ENCODE results near the gene HEMGN. TPM values are rescaled to one million over a fixed set of nuclear protein-coding genes. Genes with fewer than 3 reads are reported as not detected.

Gene HEMGN
- total and polyA plus RNA-seq, 2 of the 13 experiments (the other 11 are each of a cell fraction or from before 2014, with no cell fraction given) = not detected

DNA sequence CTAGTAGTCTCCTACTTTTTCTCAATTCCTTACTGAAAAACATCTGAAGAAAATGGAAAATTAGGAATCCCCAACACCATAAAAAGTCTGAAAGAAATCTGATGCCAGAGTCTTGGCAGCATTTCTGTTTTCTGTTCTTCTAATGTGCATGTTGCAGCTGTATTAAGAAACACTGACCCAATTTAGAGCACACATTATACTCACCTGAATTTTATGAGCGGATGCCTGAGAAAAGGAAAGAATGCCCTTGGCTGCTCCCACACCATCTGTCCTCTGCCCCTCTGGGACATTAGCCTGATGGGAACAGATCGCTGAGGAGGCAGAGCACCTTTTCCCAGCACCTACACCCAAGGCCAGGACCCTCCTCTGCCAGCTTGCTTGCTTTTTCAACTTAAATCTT is 31.0 kb upstream of the HEMGN start (continued):
- TF ChIP-seq, protein P1, sequence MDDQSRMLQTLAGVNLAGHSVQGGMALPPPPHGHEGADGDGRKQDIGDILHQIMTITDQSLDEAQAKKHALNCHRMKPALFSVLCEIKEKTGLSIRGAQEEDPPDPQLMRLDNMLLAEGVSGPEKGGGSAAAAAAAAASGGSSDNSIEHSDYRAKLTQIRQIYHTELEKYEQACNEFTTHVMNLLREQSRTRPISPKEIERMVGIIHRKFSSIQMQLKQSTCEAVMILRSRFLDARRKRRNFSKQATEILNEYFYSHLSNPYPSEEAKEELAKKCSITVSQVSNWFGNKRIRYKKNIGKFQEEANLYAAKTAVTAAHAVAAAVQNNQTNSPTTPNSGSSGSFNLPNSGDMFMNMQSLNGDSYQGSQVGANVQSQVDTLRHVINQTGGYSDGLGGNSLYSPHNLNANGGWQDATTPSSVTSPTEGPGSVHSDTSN (CRISPR knock-in tag; IDR thresholded peaks at IDR 0.05; ENCODE audit: borderline replicate concordance) = no peak
- TF ChIP-seq TOPORS (CRISPR knock-in tag; IDR thresholded peaks at IDR 0.05) (no peak), ZSCAN21 (CRISPR knock-in tag; IDR thresholded peaks at IDR 0.05; ENCODE audit: borderline replicate concordance) (no peak), NR1H2 (CRISPR knock-in tag; IDR thresholded peaks at IDR 0.05; ENCODE audit: borderline replicate concordance, low read depth) (no peak), GZF1 (CRISPR knock-in tag; IDR thresholded peaks at IDR 0.05) (no peak), REPIN1 (CRISPR knock-in tag; IDR thresholded peaks at IDR 0.05; ENCODE audit: borderline replicate concordance, low read depth) (no peak)
- TF ChIP-seq, protein P2, sequence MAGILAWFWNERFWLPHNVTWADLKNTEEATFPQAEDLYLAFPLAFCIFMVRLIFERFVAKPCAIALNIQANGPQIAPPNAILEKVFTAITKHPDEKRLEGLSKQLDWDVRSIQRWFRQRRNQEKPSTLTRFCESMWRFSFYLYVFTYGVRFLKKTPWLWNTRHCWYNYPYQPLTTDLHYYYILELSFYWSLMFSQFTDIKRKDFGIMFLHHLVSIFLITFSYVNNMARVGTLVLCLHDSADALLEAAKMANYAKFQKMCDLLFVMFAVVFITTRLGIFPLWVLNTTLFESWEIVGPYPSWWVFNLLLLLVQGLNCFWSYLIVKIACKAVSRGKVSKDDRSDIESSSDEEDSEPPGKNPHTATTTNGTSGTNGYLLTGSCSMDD (CRISPR knock-in tag; IDR thresholded peaks at IDR 0.05) = no peak
- TF ChIP-seq, protein P3, sequence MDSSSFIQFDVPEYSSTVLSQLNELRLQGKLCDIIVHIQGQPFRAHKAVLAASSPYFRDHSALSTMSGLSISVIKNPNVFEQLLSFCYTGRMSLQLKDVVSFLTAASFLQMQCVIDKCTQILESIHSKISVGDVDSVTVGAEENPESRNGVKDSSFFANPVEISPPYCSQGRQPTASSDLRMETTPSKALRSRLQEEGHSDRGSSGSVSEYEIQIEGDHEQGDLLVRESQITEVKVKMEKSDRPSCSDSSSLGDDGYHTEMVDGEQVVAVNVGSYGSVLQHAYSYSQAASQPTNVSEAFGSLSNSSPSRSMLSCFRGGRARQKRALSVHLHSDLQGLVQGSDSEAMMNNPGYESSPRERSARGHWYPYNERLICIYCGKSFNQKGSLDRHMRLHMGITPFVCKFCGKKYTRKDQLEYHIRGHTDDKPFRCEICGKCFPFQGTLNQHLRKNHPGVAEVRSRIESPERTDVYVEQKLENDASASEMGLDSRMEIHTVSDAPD (CRISPR knock-in tag; IDR thresholded peaks at IDR 0.05) = no peak

DNA sequence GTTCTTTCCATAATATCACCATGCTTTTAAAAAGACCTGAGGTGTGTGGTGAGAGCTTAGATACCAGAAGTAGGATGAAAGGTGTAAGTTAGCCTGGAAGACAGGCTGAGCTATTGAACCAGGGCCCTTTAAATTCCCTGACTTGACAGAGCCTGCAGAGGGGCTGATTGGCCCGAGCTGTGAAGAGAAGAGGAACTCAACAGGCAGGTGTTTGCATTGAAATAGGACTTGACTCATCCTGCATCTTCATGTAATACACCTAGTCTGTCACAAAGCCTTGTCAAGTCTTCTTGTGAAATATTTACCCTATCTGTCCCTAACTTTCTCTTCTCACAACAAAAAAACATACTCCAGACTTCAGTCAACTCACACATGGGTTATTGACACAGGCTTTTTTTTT is 28.5 kb upstream of the HEMGN start:
- no peaks in the 10 kb centered on the region for H4K20me1 ChIP-seq (ENCODE audit: insufficient read depth, low read length)
- DNase-seq (ENCODE audit: low spot score) = no peak
- H3K27ac ChIP-seq (ENCODE audit: extremely low read length, insufficient read depth, low read length) = no peak overlapping the region
- ATAC-seq = no peak
- no peak overlapping the region for H3K4me3 ChIP-seq (replicated peaks in 1 of 3; ENCODE audit: insufficient read depth in 1 of 3, low read depth in 2 of 3, low read length in 3 of 3)
- no TSS peak for BruUV-seq (replicated peaks)
- H3K9me3 ChIP-seq (ENCODE audit: low read length) = no peaks in the 10 kb centered on the region
- H3K79me2 ChIP-seq (ENCODE audit: insufficient read depth, low read length) = no peaks in the 10 kb centered on the region
- 0% methylated on average over 1 of the region's 1 CpG for WGBS (ENCODE audit: low lambda C conversion rate)
- intact Hi-C loops (cut with micrococcal nuclease; ENCODE audit: unreplicated experiment) = no loop called here
- ChIA-PET POLR2A (no interaction called here), CTCF (ENCODE audit: low intra/inter-chr PET ratio, low total read pairs) (no interaction called here)
- FAIRE-seq = no peak
- peaks cover 0 to 15% of the 10 kb centered on the region in 2 experiments; a peak in 2 of 5 replicates for H3K27me3 ChIP-seq (ENCODE audit: control insufficient read depth in 1 of 2, insufficient read depth in 2 of 2, low read length in 2 of 2)
- no peak overlapping the region for H2AFZ ChIP-seq (ENCODE audit: low read length)
- no peak overlapping the region for H3K9ac ChIP-seq (ENCODE audit: insufficient read depth, low read depth, low read length)
- in situ Hi-C loops (cut with HindIII; ENCODE audit: extremely low pct_ligation_motif_present, low pct_unique_long_range_greater_than_20kb) = no loop called here
- H3K36me3 ChIP-seq (replicated peaks in 1 of 2; ENCODE audit: control insufficient read depth in 1 of 2, insufficient read depth in 2 of 2, low read length in 2 of 2) = no peaks in the 10 kb centered on the region
- H3K4me1 ChIP-seq (ENCODE audit: insufficient read depth, low read length) = no peaks in the 10 kb centered on the region
- no peak overlapping the region for H3K4me2 ChIP-seq (ENCODE audit: low read depth, low read length)
- no peak for TF ChIP-seq PRMT3 (CRISPR knock-in tag; IDR thresholded peaks at IDR 0.05; ENCODE audit: borderline replicate concordance, low read depth)
- no peak for TF ChIP-seq SNAI1 (CRISPR knock-in tag; IDR thresholded peaks at IDR 0.05; ENCODE audit: borderline replicate concordance)
- TF ChIP-seq ZNF83 (CRISPR knock-in tag; IDR thresholded peaks at IDR 0.05; ENCODE audit: borderline replicate concordance) = no peak
- no peak for TF ChIP-seq XRCC5 (optimal IDR thresholded peaks at IDR 0.05; ENCODE audit: low read length)
- TF ChIP-seq, protein P4, sequence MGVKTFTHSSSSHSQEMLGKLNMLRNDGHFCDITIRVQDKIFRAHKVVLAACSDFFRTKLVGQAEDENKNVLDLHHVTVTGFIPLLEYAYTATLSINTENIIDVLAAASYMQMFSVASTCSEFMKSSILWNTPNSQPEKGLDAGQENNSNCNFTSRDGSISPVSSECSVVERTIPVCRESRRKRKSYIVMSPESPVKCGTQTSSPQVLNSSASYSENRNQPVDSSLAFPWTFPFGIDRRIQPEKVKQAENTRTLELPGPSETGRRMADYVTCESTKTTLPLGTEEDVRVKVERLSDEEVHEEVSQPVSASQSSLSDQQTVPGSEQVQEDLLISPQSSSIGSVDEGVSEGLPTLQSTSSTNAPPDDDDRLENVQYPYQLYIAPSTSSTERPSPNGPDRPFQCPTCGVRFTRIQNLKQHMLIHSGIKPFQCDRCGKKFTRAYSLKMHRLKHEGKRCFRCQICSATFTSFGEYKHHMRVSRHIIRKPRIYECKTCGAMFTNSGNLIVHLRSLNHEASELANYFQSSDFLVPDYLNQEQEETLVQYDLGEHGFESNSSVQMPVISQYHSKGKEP (CRISPR knock-in tag; IDR thresholded peaks at IDR 0.05) = no peak
- TF ChIP-seq ZNF235 (CRISPR knock-in tag; IDR thresholded peaks at IDR 0.05; ENCODE audit: borderline replicate concordance) = no peak
- no peak for TF ChIP-seq ZNF75D (CRISPR knock-in tag; IDR thresholded peaks at IDR 0.05; ENCODE audit: borderline replicate concordance)
- no peak for TF ChIP-seq SSRP1 (CRISPR knock-in tag; IDR thresholded peaks at IDR 0.05)
- TF ChIP-seq ZNF572 (CRISPR knock-in tag; IDR thresholded peaks at IDR 0.05) = no peak
- TF ChIP-seq SP5 (CRISPR knock-in tag; IDR thresholded peaks at IDR 0.05; ENCODE audit: borderline replicate concordance, low read depth) = no peak
- TF ChIP-seq TAF15 (IDR thresholded peaks at IDR 0.05; ENCODE audit: low read depth, low read length, poor library complexity, severe bottlenecking) = no peak
